SHP77 treated with DMSO at 0.1 percent for 48 hours (cell line): ENCODE data around the gene THAP4.

Experiments
- DNase-seq: peaks from one replicate; lab custom pipeline; 2025; lab: John Stamatoyannopoulos, UW

Gene THAP4

GRCh38 chr2:241563981-241564595 lies 72.9 kb downstream of the THAP4 start:
- DNase-seq = no peak

- DNase-seq = no peak
These were observed 73.4 kb downstream of the THAP4 start for GRCh38 chr2:241563571-241563980.

GRCh38 chr2:241563031-241563507 lies 73.9 kb downstream of the THAP4 start:
- DNase-seq = no peak

GRCh38 chr2:241562269-241562891 lies 74.6 kb downstream of the THAP4 start:
- no peak for DNase-seq

GRCh38 chr2:241561832-241562231 lies 75.1 kb downstream of the THAP4 start:
- no peak for DNase-seq

GRCh38 chr2:241560883-241561474 lies 76.0 kb downstream of the THAP4 start:
- DNase-seq = no peak

GRCh38 chr2:241560162-241560882 lies 76.6 kb downstream of the THAP4 start:
- DNase-seq = no peak

GRCh38 chr2:241559323-241560161 lies 77.4 kb downstream of the THAP4 start:
- no peak for DNase-seq

- no peak for DNase-seq
These were observed 78.2 kb downstream of the THAP4 start, which contains the start of gene BOK for GRCh38 chr2:241558532-241559322. TSS of gene BOK (plus strand) at chr2:241558745. CDS start at chr2:241559484, 739 bp downstream.

- no peak for DNase-seq
These were observed 80.2 kb downstream of the THAP4 start for GRCh38 chr2:241556746-241557145.

- DNase-seq = no peak
These were observed 81.2 kb downstream of the THAP4 start for GRCh38 chr2:241555711-241556110.

- no peak for DNase-seq
These were observed 82.2 kb downstream of the THAP4 start for GRCh38 chr2:241554610-241555322.

- DNase-seq = no peak
These were observed 83.0 kb downstream of the THAP4 start for GRCh38 chr2:241553981-241554380.

GRCh38 chr2:241553512-241553830 lies 83.5 kb downstream of the THAP4 start:
- DNase-seq = no peak

- DNase-seq = no peak
These were observed 84.8 kb downstream of the THAP4 start for GRCh38 chr2:241551998-241552737.

- DNase-seq = no peak
These were observed 85.4 kb downstream of the THAP4 start for GRCh38 chr2:241551599-241551997.

GRCh38 chr2:241550616-241551580 lies 86.1 kb downstream of the THAP4 start:
- no peak for DNase-seq

GRCh38 chr2:241548451-241548835 lies 88.5 kb downstream of the THAP4 start:
- no peak for DNase-seq
